Suprapubic skin (tissue), 4 donors: ENCODE data around the gene ZNF521. TPM values are rescaled to one million over a fixed set of nuclear protein-coding genes. Genes with fewer than 3 reads are reported as not detected.

Experiments
- DNase-seq, 2 donors: peaks; one replicate each; pipeline ENCODE4 v3.0.0-alpha.2; 2019; ENCODE audit warnings: low spot score in 2 of 2
- H3K27ac ChIP-seq: fragments of 200-600 bp; sonication (generic); one replicate; pipeline ENCODE4 v1.5.1; 2019
- H3K27me3 ChIP-seq: fragments of 200-600 bp; sonication (generic); one replicate; pipeline ENCODE4 v1.5.1; 2019
- H3K36me3 ChIP-seq: fragments of 200-600 bp; sonication (generic); one replicate; pipeline ENCODE4 v1.5.1; 2019
- H3K4me1 ChIP-seq: fragments of 200-600 bp; sonication (generic); one replicate; pipeline ENCODE4 v1.5.1; 2019
- H3K4me3 ChIP-seq: fragments of 200-600 bp; sonication (generic); one replicate; pipeline ENCODE4 v1.5.1; 2019; ENCODE audit warnings: mild to moderate bottlenecking
- H3K9me3 ChIP-seq: fragments of 200-600 bp; sonication (generic); one replicate; pipeline ENCODE4 v1.5.1; 2019
- EP300 ChIP-seq: sonication (generic); formaldehyde crosslinking; IDR thresholded peaks from one replicate; pipeline ENCODE4 v1.6.1; 2017; ENCODE audit warnings: antibody characterized with exemption
- POLR2A ChIP-seq, 2 donors: fragments of 450-650 bp; IDR thresholded peaks; one replicate each; pipeline ENCODE4 v1.6.1; 2017; ENCODE audit warnings: antibody characterized with exemption in 2 of 2, mild to moderate bottlenecking in 2 of 2, moderate library complexity in 2 of 2
- POLR2AphosphoS5 ChIP-seq, 3 donors: sonication (generic); formaldehyde crosslinking; IDR thresholded peaks; one replicate each; pipeline ENCODE4 v1.6.1; 2017; ENCODE audit warnings: antibody characterized with exemption in 3 of 3
- WGBS: methylation state at CpG from one replicate; pipeline ENCODE4 v1.1.5; 2018; 5-methylcytosine and 5-hydroxymethylcytosine counted together
- total RNA-seq, 4 donors: library from RNA; depleted of rRNA; stranded (reverse); fragments of >200 nt; gene quantifications; one replicate each; pipeline ENCODE4 v1.1.0, GENCODE V29; 2016
- TF ChIP-seq, protein P1 (sequence below), 2 donors: fragments of 200-600 bp in 1 of 2; fragments of 450-650 bp in 1 of 2; sonication (generic) in 1 of 2; IDR thresholded peaks; one replicate each; pipeline ENCODE4 v1.5.1; 2016 to 2019; ENCODE audit warnings: antibody characterized with exemption in 2 of 2, mild to moderate bottlenecking in 1 of 2, moderate library complexity in 1 of 2

Gene ZNF521
- total RNA-seq, 4 donors from 2014 or later = 6.4 to 13.2 (median 10.1) TPM

DNA sequence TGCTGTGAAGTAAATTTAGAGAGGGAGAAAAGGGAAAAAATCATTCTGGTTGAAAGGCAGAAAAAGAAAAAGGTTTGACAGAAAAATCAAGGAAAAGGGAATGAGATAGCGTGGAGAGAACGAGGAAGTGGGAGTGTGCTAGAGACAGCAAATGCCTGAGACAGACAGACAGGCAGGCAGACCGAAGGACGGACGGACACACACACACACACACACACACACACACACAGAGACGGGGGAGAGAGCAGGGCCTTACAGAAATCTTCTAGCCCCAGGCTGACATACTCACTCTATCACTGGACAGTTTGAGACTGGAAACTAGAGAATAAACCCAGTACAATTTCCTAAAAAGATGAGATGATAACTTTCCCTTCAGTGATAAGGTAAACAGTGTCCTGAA is 238.4 kb downstream of the ZNF521 start:
- Histone ChIP-seq H3K27me3 (no peaks in the 10 kb centered on the region), H3K4me1 (no peaks in the 10 kb centered on the region), H3K27ac (no peak overlapping the region), H3K4me3 (no peak overlapping the region), H3K36me3 (no peaks in the 10 kb centered on the region), H3K9me3 (no peaks in the 10 kb centered on the region)
- 76% methylated on average over 6 of the region's 6 CpGs for WGBS
- no peak for DNase-seq
- no peak for TF ChIP-seq POLR2AphosphoS5 (IDR thresholded peaks at IDR 0.05)
- no peak for TF ChIP-seq POLR2A (IDR thresholded peaks at IDR 0.05)
- TF ChIP-seq EP300 = no peak
- TF ChIP-seq, protein P1, sequence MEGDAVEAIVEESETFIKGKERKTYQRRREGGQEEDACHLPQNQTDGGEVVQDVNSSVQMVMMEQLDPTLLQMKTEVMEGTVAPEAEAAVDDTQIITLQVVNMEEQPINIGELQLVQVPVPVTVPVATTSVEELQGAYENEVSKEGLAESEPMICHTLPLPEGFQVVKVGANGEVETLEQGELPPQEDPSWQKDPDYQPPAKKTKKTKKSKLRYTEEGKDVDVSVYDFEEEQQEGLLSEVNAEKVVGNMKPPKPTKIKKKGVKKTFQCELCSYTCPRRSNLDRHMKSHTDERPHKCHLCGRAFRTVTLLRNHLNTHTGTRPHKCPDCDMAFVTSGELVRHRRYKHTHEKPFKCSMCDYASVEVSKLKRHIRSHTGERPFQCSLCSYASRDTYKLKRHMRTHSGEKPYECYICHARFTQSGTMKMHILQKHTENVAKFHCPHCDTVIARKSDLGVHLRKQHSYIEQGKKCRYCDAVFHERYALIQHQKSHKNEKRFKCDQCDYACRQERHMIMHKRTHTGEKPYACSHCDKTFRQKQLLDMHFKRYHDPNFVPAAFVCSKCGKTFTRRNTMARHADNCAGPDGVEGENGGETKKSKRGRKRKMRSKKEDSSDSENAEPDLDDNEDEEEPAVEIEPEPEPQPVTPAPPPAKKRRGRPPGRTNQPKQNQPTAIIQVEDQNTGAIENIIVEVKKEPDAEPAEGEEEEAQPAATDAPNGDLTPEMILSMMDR (IDR thresholded peaks at IDR 0.05) = no peak

DNA sequence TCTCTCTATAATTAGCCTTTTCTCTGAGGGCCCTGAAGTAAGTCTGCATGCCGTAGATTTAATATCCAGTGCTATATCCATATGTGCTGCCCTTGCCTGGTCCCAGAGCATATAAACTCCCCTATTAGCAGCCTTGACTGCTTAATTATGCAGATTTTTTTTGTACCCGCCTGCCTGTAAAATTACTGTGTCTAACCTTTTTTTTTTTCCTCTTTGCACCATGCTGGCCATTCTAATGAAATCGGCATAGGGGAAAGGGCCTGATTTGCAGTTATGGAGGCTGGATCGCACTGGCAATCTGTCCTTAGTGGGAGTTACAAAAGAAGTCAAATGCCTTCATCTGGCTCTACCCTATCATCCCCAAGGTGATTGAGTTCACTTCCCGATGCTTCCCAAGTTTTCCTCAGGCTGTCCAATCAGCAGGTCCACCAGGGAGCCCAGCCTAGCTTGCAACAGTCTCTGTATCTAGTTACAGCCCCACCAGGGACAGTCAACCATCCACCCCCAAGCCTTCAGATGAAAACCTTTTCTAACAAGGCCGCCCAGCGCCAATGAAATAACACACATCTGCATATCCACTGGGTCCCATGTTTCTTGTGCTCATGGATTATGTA is 239.0 kb downstream of the ZNF521 start:
- H3K4me3 ChIP-seq = no peak overlapping the region
- no peak for DNase-seq
- no peaks in the 10 kb centered on the region for H3K27me3 ChIP-seq
- TF ChIP-seq, protein P1 (IDR thresholded peaks at IDR 0.05) = no peak
- TF ChIP-seq POLR2AphosphoS5 (IDR thresholded peaks at IDR 0.05) (no peak), POLR2A (IDR thresholded peaks at IDR 0.05) (no peak), EP300 (no peak)
- no peak overlapping the region for H3K27ac ChIP-seq
- WGBS = 95% methylated on average over 7 of the region's 7 CpGs
- H3K9me3 ChIP-seq = no peaks in the 10 kb centered on the region
- no peaks in the 10 kb centered on the region for H3K4me1 ChIP-seq
- no peaks in the 10 kb centered on the region for H3K36me3 ChIP-seq

DNA sequence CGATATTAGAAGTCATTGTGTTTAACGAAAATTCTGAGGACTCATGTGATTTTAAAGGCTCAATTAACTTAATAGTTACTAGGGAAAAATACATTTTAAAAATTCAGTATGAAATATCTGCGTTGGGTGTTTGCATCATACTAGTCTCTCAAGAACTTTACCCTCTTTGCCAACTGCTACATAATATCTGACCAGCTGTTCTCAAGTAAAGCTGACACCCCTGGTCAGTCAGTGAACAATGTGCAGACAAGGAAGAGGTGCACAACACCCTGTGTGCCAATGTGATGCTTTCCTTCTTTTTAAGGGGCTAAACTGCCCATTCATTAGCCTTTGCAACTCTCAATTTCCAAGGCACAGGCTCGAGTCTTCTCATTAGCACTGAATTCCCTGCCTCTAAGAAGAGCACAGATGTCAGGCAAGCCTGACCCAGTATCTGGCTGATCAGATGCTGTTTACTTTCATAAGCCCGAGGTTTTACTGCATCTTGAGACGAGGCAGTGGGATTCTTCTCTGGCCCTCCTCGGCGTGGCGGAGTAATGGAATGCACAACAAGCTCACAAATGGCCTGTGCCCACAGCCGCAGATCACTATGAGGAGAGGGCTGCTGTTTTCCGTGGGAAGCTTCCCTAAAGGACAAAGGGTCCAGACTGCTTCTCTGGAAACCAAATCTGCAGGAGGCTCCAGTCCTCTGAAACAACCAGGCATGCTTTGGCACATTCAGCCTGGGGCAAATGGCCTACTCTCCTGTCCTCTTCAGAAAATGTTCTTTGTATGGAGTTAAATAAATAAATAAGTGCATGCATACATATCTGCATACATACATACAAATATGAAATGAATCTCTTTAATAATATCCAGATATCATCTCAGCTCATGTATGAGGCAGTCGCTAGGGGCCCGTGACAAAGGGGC is 240.3 kb downstream of the ZNF521 start:
- Histone ChIP-seq H3K36me3 (no peaks in the 10 kb centered on the region), H3K4me3 (no peak overlapping the region), H3K9me3 (no peaks in the 10 kb centered on the region), H3K27me3 (no peaks in the 10 kb centered on the region), H3K27ac (no peak overlapping the region), H3K4me1 (no peaks in the 10 kb centered on the region)
- 81% methylated on average over 13 of the region's 13 CpGs for WGBS
- TF ChIP-seq, protein P1 (IDR thresholded peaks at IDR 0.05) = no peak
- TF ChIP-seq POLR2A (IDR thresholded peaks at IDR 0.05) = no peak
- no peak for TF ChIP-seq POLR2AphosphoS5 (IDR thresholded peaks at IDR 0.05)
- no peak for TF ChIP-seq EP300
- DNase-seq = no peak

DNA sequence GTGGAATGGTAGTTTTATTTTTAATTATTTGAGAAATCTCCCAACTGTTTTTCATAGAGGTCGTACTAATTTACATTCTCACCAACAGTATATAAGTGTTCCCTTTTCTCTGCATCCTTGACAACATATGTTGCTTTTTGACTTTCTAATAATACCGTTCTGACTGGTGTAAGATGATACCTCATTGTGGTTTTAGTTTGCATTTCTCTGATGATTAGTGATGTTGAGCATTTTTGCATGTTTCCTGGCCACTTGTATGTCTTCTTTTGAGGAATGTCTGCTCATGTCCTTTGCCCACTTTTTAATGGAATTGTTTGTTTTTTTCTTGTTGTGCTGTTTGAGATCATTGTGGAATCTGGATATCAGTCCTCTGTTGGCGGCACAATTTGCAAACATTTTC is 242.5 kb downstream of the ZNF521 start:
- no peak for DNase-seq
- Histone ChIP-seq H3K27me3 (no peaks in the 10 kb centered on the region), H3K9me3 (no peaks in the 10 kb centered on the region), H3K4me1 (no peaks in the 10 kb centered on the region), H3K36me3 (no peaks in the 10 kb centered on the region), H3K4me3 (no peak overlapping the region), H3K27ac (no peak overlapping the region)
- WGBS = 91% methylated on average over 3 of the region's 3 CpGs
- no peak for TF ChIP-seq EP300
- TF ChIP-seq, protein P1 (IDR thresholded peaks at IDR 0.05) = no peak
- TF ChIP-seq POLR2AphosphoS5 (IDR thresholded peaks at IDR 0.05) = no peak
- no peak for TF ChIP-seq POLR2A (IDR thresholded peaks at IDR 0.05)

DNA sequence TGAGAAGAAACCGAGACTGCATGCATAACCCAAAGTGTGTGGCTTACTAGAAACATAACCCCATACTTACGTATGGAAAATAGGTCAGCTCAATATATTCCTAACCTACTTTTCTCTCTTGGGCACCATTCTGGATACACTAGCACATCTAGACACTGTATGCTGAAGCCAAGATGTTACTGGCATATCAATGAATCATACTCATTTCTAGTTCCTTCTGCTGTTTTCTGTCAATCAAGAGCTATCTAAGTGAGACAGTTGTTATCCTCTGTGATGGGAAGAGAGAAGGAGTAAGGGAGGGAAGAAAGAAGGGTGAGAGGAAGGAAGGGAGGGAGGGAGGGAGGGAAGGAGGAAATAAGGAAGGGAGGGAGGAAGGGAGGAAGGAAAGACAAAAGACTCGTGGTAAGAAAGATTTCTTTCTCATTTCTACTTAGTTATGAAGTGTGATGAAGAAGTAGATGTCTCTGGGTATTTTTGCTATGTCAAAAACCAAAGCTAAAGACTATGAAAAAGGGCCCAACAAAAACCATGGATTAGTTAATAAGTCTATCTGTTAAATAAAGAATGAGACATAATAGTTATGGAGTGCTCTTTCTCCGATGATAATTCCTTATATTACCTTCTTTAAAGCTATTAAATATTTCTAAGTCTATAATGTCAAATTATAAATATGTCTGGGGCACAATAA is 248.4 kb downstream of the ZNF521 start:
- Histone ChIP-seq H3K27me3 (no peaks in the 10 kb centered on the region), H3K4me3 (no peak overlapping the region), H3K27ac (no peak overlapping the region), H3K9me3 (no peaks in the 10 kb centered on the region), H3K36me3 (no peaks in the 10 kb centered on the region), H3K4me1 (no peaks in the 10 kb centered on the region)
- DNase-seq = no peak
- WGBS = 88% methylated on average over 4 of the region's 4 CpGs
- TF ChIP-seq POLR2A (IDR thresholded peaks at IDR 0.05) = no peak
- no peak for TF ChIP-seq EP300
- TF ChIP-seq, protein P1 (IDR thresholded peaks at IDR 0.05) = no peak
- no peak for TF ChIP-seq POLR2AphosphoS5 (IDR thresholded peaks at IDR 0.05)
